GM18870 (cell line): Measurements from ENCODE around the gene FBN3.
"Not testable (repeated sequence)": the region's sequence is repeated elsewhere in the genome, so short reads cannot be mapped to it uniquely, and the experiment has no call there.

Source experiments
- ATAC-seq: cut with Tn5 transposase; IDR thresholded peaks from one replicate; pipeline ENCODE4 v1.9.1; 2021; ENCODE audit warnings: moderate library complexity; ENCODE audit not compliant: unreplicated experiment

Gene FBN3

DNA sequence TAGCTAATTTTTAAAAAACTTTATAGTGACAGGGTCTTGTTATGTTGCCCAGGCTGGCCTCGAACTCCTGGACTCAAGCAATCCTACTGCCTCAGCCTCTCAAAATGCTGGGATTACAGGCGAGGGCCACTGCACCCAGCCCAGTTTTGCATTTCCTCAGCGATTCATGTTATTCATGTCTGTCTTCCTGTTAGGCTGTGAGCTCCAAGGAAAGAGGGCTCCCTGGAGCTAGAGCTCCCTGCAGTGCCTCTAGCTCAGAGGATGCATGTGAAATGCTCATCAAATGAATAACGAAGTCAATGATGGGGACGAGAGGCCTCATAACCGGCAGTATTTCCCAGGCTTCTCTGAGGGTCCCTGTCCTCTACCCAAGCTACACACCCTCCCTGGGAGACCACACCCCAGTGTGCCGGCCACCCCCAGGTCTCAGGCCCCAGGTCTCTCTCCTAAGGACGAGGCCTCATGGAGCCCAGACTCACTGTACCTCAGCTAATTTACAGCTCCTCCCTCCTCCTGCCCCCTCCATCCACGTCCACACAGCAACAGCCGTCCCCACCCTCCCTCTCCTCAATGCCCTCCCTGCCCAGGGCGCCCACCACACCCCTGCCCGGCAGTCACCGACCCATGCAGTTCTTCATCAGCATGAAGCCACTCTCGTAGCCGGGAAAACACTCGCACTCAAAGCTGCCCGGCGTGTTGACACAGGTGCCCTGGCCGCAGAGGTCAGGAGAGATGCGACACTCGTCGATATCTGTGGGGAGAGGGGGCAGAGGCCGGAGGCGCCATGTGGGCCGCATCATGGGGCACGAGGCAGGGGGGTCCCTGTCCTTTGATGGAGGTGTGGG, 28.5 kb downstream of the FBN3 start:
- ATAC-seq = no peak

- ATAC-seq = no peak
These were observed 31.4 kb downstream of the FBN3 start for GRCh38 chr19:8117991-8118390.

DNA sequence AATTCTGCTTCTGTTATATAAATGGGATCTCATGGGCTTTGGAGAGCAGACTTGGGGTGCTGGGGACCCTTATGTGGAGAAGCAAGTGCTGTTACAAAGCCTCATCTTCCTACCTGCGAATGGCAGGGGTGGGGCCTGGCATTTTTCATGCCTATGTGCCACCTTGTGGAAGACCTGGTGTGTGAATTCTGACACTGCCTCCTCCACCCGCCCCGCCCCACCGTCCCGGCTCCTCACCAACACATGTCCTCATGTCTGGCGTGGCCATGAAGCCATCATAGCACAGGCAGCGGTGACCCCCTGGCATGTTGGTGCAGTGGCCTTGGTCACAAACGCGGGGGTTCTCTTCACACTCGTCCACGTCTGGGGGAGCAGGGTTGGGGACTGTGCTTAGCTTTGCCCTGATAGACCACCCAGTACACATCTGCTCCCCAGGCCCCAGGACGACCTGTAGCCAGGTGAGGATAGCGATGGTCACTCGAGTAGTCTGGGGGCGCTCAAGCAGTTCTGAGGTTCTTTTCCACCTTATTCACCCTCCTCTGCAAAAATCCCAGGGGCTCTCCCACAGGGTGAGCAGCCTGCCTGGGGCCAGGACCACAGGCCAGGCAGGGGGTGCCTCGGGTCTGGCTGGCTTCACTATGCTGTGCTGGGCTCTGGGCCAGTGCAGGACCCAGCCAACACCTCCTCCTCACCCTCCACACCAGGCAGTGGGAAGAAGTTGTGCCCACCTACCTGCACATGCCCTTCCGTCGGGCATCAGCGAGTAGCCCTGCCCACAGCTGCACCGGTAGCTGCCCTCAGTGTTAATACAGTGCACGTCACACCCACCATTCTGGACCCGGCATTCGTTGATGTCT, 32.7 kb downstream of the FBN3 start:
- no peak for ATAC-seq

DNA sequence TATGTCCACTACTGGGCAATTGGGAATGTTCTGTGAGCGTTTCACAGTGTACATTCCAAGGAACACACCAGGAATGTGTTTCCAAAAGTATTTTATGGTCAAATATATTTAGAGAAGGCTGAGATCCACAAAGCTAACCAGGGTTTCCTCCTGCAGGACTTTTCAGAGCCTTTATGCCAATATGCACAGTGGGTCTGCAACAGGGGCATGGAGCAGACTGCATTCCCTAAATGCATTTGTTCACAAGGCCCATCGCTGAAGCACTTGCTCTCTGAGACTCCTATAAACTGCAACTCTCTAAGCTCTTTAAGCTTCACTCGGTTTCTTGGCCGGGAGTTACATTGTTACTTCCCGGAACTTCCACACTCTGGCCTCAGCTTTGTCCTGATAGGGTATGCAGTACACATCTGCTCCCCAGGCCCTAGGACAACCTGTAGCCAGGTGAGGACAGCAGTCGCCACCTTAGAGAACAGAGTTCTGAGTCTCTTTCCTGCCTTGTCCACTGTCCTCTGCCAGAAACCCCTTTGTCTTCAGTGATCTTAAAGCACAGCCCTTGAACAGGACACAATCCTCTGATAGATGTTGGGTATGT, 33.5 kb downstream of the FBN3 start:
- ATAC-seq = no peak

GRCh38 chr19:8113017-8113416, 36.4 kb downstream of the FBN3 start:
- ATAC-seq = no peak

GRCh38 chr19:8111376-8111775, 38.0 kb downstream of the FBN3 start:
- ATAC-seq = no peak

DNA sequence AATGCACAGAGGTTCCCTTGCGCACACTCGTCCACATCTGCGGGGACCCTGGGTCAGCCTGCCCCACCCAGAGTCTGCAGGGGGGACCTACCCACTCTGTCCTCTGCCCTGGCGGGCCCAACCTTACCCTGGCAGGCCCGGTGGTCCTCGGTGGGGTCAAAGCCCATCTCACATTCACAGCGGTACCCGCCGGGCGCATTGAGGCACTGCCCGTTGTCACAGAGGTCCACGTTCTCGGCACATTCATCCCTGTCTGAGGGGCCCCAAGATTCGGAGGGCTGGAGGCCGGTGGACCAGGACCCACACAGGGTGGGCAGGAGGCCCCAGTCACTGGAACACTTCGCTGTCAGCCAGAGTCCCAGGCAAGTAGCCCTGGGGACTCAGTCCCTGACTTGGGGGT, 38.5 kb downstream of the FBN3 start:
- no peak for ATAC-seq

DNA sequence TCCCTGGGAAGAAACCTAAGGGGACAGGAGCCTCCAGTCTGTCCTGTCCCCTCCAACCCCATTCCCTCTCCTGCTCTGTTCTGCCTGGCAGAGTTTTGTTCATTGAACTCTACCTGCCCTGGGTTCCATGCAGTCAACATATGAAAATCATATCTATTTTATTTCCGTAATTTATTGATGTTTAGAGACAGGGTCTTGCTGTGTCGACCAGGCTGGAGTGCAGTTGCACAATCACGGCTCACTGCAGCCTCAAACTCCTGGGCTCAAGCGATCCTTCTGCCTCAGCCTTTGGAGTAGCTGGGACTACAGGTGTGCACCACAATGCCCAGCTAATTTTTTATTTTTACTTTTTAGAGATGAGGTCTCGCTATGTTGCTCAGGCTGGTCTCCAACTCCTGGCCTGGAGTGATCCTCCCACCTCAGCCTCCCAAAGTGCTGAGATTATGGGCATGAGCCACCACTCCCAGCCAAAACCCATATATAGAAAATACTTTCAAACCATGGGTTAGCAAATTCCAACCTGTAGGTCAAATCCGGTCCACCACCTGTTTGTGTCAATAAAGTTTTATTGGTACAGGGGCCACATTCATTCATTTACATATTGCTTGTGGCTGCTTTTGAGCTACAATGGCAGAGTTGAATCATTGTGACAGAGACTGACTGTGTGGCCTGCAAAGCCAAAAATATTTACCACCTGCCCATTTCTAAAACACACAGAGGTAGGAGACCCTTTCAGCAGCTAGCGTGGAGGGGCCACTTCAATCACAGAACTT, 39.3 kb downstream of the FBN3 start:
- ATAC-seq = no peak

GRCh38 chr19:8109455-8109854, 39.9 kb downstream of the FBN3 start:
- ATAC-seq = no peak

DNA sequence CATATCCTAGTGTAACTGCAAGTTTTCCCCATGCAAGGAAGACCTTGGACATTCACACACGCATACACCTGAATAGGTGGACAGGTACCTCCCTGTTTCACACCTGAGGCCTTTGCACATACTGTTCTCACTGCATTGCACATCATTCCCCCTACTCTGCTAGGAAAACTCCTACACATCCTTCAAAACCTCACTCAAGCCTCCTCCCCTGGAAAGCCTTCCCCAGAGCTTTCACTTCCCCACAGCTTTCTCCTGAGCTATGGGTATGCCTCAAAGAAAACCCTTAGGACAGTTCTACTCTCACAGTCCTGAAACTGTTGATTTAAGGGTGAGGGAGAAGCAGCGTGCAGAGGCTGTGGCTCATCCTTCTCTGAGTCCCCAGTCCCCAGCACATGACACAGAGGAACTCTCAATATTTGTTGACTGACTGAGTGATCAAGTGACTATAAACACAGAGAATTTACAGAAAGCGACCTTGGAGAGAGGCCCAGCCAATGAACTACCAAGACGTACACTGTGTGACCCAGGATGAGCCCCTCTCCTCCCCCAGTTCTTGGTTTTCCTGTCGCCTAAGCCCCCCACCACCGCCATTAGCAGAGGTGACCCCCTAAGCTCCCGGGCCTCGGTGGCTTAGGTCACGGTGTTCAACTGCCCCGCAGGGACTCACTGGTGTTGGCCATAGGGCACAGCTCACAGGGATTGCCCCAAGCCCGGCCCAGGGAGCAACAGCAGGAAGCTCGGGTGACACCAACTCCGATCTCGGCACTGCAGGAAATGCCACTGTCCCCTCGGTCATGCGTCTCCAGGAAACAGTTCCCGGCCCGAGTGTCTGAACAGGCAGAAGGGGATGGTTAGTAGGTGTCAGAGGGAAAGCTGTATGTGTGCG, 40.6 kb downstream of the FBN3 start:
- no peak for ATAC-seq

GRCh38 chr19:8107301-8107903, 42.0 kb downstream of the FBN3 start:
- ATAC-seq = no peak

- no peak for ATAC-seq
These were observed 43.9 kb downstream of the FBN3 start for GRCh38 chr19:8105471-8105870.

- not testable (repeated sequence) for ATAC-seq
These were observed 47.5 kb downstream of the FBN3 start for GRCh38 chr19:8101910-8102309.

- no peak for ATAC-seq
These were observed 48.1 kb downstream of the FBN3 start for GRCh38 chr19:8101311-8101710.

- no peak for ATAC-seq
These were observed 51.5 kb downstream of the FBN3 start for GRCh38 chr19:8097681-8098567.

DNA sequence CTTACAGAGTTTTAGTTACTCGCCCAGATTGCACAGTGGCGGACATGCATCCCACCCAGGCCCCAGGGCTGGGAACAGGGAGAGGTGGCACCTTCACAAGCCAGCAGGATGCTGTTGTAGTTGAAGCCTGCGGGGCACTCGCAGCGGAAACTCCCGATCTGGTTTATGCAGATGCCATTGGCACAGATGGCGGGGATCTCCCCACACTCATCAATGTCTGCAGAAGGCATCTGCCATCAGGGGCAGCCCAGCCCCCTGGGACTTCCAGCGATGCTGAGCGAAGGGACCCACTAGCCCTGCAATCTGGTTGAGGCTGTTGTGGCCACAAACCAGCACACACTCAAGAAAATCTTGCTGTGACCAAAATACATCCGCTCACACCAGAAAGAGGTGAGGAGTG, 52.2 kb downstream of the FBN3 start:
- no peak for ATAC-seq

- ATAC-seq = no peak
These were observed 53.3 kb downstream of the FBN3 start for GRCh38 chr19:8096071-8096470.

GRCh38 chr19:8095354-8095886, 54.0 kb downstream of the FBN3 start:
- no peak for ATAC-seq
